HG02870 (cell line): Measurements from ENCODE around the gene RIPPLY1.
A peak's percentile ranks its signal among the peaks of the same experiment; 100 is the strongest.
"Not testable (repeated sequence)": the region's sequence is repeated elsewhere in the genome, so short reads cannot be mapped to it uniquely, and the experiment has no call there.

ENCODE experiments used
- ATAC-seq: cut with Tn5 transposase; IDR thresholded peaks from one replicate; pipeline ENCODE4 v1.9.1; 2021; ENCODE audit warnings: mild to moderate bottlenecking, moderate library complexity; ENCODE audit not compliant: unreplicated experiment

The RIPPLY1 gene

DNA sequence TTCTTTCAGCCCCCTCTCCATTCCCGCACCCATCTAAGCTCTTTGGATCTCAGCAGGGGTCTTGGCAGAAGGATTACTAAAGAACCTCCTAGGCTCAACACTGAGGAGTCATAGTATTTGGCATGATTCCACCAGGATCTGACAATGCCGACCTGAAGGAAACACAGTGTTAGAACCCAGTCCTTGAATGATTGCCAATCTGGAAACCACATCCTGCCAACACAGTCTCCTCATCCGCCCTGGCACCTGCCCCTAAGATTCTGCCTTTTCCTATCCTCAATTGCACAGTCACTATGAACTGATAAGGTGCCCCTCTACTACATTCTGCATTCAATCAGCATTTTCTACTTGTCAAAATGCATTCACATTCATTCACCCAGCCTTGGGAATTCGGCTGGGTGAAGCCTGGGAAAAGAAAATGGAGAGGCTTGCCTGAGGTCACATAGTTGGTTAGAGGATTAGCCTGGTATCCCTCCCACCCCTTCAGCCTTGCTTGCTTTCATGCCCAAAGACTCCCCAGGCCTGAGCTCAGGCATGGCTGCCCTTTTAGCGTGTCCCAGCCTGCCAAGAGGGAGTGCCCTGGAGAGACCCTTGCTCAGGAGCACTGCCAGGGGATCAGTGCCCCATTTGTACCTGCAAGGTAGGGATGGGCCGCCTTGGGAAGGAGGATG lies 14.8 kb upstream of the RIPPLY1 start:
- no peak for ATAC-seq

DNA sequence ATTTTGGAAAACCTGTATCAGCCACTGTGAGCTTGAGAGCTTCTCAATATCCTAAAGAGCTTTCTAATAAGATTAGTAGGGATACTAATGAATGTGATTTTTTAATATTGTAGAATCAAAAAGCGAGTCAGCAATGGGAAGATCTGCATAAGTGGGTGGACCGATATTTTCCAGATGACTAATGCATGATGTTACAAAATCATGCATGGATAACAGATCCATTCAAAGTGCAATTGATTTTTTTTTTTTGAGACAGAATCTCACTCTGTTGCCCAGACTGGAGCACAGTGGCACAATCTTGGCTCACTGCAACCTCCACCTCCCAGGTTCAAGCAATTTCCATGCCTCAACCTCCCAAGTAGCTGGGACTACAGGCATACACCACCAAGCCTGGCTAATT lies 9.7 kb upstream of the RIPPLY1 start:
- no peak for ATAC-seq

DNA sequence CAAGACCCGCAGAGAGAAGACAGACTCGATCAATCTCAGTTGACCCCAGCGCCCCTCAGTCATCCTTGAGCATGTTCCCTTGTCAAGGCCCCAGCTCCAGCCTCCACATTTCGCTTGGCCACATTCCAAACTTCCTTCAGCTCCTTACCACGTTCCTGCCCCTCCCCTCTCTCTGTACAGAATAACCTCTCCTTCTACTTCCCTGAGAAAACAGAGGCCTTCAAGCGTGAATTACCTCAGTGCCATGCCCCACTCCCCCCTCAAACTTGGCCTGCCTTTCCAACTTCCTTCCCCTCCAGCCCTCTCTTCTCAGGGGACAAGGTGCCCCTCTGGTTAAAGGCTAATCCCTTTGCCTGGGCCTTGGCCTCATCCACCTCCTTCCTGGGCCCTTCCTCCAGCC lies 3.2 kb upstream of the RIPPLY1 start:
- no peak for ATAC-seq

DNA sequence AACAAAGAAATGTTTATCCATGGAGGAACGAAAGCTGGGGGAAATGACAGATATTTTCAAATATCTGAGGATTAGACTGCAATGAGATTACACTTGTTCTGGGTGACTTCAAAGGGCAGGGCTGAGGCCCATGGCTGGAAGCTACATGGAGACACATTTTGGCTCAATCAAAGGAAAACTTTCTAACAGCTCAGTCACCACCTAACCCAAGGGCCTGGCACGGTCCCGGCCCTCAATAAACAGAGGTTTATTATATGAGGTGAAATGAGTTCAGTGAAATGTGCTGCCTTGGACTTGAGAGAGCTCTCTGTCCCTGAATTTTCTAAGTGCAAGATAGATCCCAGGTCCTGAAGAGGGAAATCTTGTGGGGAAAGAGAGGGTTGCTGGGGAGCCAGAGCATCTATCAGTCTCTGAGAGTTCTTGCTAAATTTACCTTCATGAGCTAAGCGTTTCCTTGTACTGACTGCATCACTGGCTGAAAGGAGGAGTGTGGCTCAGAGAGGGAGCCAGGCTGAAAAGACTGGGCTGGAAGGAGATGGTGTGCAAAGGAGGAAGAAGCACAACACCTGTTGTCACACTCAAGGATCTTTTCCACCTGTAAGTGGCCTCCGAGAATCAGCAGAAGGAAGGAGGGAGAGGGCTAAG lies 2.0 kb upstream of the RIPPLY1 start:
- no peak for ATAC-seq

DNA sequence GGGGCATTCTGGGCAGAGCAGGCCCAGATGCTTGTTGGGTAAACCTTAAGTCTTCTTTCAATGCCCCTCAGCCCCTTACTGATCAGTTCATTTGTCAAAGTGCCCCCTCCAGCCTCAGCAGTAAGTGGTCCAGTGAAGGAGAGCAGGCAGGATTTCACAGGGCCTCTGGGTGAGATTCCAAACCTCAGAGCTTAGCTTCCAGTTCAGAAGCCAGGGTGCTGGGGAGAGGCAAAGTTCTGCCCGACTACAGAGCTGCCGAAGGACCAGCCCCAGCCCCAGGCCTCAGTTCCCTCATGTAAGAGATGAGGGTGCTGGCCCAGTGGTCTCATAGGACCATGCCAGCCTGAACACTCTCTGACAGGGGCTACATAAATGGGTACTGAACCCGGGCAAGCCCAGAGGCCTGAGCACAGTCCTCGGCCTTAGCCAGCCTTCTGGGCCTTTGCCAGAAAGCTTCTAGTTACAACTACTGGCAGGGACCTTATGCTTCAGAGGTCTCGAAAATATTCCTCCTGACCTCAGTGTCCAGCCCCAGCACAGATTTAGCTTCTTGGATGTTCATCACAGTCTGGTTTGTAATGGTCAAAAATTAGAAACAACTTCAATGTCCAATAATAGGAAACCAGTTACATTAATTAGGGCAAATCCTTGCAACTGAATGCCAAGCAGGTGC lies 851 bp upstream of the RIPPLY1 start:
- no peak for ATAC-seq

DNA sequence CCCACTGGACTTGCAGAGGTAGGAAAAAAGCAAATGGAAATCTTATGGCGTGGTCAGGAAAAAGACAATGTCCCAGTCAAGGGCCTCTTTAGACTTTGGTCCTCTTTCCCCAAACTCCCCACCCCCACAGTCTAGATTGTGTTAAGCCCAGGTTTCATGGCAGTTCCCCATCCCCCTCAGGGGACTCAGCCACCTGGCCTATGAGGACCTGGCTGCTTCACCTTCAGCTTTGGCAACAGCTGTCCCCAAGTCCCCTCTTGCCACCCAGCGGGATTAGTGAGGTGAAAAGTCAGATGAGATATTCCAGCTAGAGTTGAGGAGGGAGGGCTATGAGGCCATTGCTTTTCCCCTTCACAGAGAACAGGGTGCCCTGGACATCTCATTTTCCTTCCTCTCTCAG lies 457 bp downstream of the RIPPLY1 start:
- ATAC-seq: no peak

DNA sequence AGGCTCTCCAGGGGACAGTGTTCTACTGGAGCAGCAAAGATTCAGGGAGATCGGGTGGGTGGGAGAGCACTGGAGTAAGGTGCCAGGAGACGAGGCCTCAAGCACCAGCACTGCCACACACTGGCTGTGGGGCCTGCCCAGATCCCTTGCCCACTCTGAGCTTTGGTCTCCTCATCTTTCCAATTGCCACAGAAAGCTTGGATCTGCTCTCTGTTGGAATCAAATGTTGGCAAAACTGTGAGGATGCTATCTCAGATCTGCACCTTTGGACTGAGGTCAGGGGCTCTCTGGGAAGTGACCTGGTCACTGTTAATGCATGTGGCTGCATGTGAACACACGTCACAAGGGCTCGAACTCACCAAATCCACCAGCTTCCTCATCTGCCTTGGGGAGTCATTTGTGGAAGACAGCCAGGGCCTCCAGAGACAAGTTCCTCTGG lies 1.3 kb downstream of the RIPPLY1 start:
- no peak for ATAC-seq

DNA sequence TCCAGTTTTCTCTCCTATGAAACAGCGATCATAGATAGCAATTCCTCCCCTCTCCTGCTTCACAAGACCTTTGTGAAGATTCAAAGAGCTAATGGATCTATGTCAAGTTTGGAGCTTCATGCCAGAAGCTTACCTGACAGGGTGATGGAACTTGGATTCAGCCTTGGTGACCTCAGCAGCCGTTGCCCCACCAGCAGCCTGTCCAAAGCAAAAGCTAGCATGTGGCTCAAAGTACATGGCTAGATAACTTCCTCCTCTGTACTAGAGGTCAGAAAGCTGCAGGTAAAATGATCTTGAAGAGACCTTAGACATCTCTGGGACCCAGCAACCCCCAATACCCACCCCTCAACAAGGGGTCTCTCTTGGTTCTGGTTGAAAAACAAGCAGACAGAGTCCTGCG lies 1.8 kb downstream of the RIPPLY1 start:
- no peak for ATAC-seq

DNA sequence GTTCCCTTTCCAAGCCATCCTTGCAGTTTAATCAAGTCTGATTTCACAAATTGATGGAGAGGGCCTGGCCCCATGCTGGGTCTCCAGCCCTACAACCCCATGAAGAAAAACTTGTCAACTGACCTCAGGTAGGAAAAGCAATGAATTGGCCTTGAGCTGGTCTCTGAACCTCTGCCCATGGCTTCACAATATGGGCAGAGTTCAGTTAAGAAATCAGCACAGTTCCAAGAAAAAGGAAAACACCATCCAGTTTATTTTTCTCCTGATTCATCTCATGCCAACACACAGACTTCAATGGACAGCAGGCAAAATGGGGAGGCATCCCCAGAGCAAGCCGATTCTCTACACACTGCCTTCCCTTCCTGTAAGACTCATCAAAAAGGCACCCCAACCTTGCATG lies 3.3 kb downstream of the RIPPLY1 start:
- no peak for ATAC-seq

DNA sequence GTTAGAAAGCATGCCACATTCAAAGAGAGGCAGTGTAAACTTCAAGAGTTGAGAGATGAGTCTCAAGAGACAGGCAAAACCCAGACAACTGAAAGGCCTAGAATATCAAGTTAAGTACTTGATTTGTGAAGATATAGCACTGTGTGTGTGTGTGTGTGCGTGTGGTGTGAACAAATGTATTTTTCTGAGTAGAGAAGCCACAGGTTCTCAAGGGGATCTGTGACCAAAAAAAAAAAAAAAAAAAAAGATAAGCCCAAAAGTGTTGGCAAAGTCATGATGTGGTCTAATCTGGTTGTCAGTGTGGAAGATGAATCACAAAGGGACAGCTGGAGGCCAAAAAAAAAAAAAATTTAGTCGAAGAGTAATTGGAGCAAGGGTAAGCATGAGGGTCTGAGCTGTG lies 3.9 kb downstream of the RIPPLY1 start:
- no peak for ATAC-seq

DNA sequence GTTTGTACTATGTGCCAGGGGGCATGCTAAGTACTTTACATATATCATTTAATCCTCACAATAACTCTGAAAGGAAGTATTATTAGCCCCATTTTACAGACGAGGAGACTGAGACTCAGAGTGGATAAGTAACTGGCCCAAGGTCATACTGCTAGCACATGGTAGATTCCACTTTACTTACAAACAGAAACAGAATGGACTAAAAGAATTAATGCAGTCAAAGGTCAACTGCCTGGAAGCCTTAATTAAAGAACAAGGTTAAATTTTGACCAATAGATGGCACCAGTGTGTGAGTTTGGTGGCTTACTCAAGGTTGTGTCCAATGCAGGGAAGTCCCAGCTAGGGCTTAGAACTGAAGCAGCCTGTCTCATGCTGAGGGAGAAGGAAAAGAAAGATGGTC lies 4.7 kb downstream of the RIPPLY1 start:
- peak; percentile 78 for ATAC-seq

DNA sequence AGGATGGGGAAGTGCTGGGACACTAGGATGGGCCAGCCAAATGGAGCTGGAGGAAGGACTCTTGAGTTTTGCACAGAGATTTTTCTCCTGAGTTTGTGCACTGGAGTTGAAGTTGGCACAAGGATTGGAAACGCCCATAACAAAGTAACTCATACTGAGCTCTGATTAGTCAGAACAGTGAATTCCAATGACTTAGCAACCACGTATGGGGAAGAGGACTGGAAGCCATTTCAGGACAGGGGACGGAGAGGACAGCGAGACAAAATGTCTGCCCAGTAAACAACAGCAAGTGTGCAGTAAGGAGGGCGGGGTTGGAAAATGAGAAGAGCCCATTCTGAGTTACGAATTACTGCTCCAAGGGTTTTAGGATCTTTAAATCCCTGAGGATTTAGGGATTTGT lies 5.9 kb downstream of the RIPPLY1 start:
- ATAC-seq: no peak

DNA sequence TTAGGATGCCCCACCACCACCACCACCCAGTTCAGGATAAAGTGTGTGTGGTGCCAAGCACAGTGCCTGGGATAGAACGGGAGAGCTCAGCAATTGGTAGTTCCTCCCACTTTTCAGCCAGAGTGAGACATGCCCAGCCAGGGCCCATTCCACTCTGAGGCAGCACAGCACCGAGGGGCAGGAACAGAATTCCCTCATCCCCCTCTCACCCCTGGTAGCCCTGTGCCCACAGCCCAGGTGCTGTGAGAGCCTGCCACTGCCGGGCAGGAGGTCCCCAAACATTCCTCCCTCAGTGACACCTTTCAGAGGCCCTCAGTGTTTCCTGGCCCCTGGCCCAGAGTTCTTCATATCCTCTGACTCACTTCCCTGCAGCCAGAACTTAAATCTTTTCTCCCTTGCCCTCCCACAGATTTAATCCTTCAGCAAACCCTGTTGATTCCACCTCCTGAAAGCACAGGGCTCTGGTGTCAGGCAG lies 8.1 kb downstream of the RIPPLY1 start:
- ATAC-seq: no peak

DNA sequence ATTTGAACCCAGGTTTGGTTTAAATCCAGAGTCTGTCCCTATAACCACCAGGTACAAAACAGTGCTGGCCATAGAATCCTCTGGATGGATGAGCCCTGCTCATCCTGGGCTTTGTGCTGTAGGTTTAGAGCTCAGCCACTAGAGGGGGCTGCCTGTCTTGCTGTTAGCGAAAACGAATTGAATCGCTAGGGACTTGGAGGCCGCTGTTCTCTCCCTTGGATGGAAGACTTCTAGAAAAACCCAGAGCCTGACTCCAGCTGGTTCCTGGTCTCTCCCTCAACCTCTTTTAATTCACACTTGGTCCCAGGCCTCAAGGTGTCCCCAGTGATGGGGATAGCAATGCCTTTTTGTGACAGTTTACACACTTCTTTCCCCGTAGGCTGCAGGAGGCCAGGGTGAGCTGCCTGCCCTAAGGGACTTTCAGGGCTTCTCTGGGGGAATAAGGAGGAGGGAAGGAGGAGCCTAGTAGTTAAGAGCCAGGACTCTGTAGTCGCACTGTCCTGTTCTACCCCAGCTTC lies 8.7 kb downstream of the RIPPLY1 start:
- peak; percentile 87 for ATAC-seq

DNA sequence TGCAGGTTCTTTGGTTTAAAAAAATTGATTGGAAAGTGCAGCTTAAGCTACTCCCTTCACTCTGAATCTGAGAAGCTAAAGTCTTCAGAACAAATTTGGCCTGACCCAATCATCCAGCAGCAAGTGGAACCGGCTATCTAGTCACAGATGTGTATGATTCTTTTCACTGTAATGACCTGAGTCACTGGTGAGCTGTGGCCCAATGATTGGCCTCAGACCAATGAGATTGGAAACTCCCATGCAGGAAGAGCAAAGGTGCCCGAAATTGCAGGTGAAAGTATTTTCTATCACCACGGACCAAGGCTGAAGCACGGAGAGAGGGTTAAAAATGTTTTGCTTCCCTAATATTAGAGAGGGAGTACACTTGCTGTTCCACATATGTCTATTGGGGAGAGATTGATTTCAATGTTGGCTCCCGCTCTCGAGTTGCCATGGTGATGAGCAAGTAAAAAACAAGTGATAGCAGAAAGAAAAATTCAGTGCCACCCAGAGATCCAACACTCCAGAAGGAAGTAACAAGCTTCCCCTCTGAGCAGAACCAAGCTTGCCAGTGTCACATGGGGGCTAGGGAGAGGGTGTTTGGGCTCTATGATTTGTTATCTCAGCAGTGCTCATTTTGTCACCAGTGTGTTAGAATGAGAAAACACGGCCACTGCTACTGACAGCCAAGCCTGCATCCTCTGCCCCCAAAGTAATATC lies 11.2 kb downstream of the RIPPLY1 start:
- no peak for ATAC-seq

DNA sequence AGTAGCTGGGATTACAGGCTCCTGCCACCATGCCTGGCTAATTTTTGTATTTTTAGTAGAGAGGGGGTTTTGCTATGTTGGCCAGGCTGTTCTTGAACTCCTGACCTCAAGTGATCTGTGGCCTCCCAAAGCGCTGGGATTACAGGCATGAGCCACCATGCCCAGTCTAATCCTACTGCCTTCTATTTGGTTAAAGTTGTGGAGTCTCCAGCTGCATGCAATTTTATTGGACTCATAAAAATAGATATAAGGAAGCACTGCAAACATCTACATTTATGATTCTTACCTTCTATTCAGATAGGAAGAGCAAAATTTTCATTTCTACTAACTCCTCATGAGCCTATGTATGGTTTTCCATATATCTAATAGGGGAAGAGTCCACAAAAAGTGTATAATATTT lies 13.7 kb downstream of the RIPPLY1 start:
- no peak for ATAC-seq

DNA sequence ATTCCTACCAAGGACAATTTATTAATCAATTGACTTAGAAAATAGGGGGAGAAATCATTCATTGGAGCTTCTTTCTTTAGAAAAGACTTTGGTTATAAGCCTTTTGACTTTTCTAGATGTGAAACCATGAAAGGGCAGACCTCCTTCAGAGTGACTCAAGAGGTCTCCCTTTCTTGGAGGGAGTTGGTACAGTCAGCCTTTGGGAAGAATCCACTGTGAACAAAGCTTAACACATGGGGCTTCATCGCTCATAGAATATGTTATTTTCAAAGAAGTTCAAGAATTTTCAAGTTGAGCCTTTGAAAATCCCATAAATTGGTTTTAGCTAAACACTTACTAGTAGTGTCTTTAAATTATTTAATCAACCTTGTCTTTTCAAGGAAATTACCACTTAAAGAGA lies 28.0 kb downstream of the RIPPLY1 start:
- no peak for ATAC-seq

DNA sequence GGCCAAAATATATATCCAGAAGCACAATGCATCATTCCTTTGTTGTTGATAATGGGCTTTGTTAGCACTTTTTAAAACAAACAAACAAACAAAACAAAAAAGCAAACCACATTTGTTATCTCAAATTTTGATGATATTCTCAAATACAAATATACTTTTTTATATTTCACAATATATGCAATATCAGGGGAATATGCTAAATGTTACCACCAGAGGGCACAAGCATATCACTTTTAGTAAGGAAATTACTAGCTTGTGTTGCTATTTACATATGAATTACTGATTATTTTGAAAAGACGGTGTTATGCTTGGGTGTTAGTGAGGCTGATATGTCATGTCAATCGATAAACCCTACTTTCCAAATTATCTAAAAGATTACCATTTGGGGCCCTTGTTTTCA lies 29.1 kb downstream of the RIPPLY1 start:
- no peak for ATAC-seq

DNA sequence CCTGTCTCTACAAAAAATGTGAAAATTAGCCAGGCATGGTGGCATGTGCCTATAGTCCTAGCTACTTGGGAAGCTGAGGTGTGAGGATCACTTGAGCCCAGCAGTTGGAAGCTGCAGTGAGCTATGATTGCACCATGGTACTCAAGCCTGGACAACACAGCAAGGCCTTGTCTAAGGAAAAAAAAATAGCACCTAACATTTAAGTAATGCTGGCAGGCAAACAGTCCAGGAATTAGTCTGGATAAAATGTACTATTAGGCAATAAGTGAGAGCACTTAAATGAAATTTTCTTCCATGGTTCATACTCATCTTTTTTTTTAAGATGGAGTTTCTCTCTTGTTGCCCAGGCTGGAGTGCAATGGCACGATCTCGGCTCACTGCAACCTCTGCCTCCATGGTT lies 30.3 kb downstream of the RIPPLY1 start:
- ATAC-seq: not testable (repeated sequence)

DNA sequence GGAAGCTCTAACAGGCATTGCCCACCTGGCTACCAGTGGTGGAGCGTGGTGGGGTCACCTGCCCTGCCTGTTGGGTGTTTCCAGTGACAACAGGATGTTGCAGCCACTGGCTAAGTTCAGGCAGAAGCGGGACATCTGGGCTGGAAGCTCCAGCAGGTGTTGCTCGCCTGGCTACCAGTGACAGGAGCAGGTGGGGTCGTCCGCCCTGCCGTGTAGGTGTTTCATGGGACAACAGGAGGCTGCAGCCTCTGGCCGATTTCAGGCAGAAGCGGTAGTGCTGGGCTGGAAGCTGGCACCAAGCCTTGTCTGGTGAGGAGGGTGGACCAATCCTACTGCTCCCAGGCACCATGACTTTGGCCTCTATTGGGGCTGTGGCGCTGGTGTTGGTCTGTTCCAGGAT lies 39.4 kb downstream of the RIPPLY1 start:
- no peak for ATAC-seq

DNA sequence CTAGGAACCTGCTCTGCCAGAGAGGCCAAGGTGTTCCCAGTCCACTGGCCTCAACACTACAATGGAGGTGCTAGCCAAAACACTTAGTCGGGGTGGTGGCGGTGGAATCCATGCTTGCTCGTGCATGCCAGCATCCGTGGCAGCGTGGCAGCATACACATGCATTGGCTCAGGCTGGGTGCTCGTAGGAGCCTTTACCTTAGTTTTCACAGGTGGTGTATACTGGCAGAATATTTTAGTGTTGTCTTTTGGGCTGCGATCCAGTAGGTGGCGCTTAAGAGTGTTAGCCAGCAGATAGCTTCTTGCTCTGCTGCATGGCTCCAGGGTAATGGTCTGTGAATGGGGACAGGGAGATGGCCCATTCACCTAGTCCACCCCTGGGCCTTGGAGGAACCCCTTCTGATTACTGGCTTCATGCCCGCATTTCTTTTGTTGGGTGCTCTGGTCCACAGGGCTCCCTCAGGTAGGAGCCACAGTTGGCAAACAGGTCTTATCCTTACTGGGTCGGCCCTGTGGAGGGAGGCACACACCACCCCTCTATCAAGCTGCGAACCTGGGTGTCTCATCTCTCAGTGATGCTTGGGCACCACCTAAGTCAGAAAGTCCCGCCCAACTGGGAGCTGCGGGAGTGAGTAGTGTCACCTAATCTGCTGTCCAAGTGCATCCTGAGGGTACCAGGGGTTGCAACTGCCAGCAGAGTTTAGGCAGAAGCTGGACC lies 40.0 kb downstream of the RIPPLY1 start:
- peak; percentile 84 for ATAC-seq
